ENCODE data around the gene NCAM2. TPM values are rescaled to one million over a fixed set of nuclear protein-coding genes. Genes with fewer than 3 reads are reported as not detected.

Gene NCAM2
- total RNA-seq, 1 donor from 2014 or later, result 4.3 TPM

- H3K27me3 Mint-ChIP-seq (ENCODE audit: unreplicated experiment), result no peaks in the 10 kb centered on the region
- no peak for DNase-seq
- no peak overlapping the region for H3K27ac Mint-ChIP-seq (ENCODE audit: unreplicated experiment)
- H3K4me3 Mint-ChIP-seq (ENCODE audit: unreplicated experiment), result no peak overlapping the region
- H3K9me3 Mint-ChIP-seq (ENCODE audit: unreplicated experiment), result no peaks in the 10 kb centered on the region
- H3K4me1 Mint-ChIP-seq (ENCODE audit: low read depth, unreplicated experiment), result no peaks in the 10 kb centered on the region
- no peak for TF ChIP-seq CTCF (IDR thresholded peaks at IDR 0.05; ENCODE audit: partially characterized antibody, unreplicated experiment)
- no peaks in the 10 kb centered on the region for H3K36me3 Mint-ChIP-seq (ENCODE audit: unreplicated experiment)
Observed at GRCh38 chr21:21466752-21467151, 468.5 kb downstream of the NCAM2 start.

- Mint-ChIP-seq H3K27ac (ENCODE audit: unreplicated experiment) (no peak overlapping the region), H3K27me3 (ENCODE audit: unreplicated experiment) (no peaks in the 10 kb centered on the region), H3K9me3 (ENCODE audit: unreplicated experiment) (no peaks in the 10 kb centered on the region), H3K4me1 (ENCODE audit: low read depth, unreplicated experiment) (no peaks in the 10 kb centered on the region), H3K36me3 (ENCODE audit: unreplicated experiment) (no peaks in the 10 kb centered on the region), H3K4me3 (ENCODE audit: unreplicated experiment) (no peak overlapping the region)
- no peak for DNase-seq
- no peak for TF ChIP-seq CTCF (IDR thresholded peaks at IDR 0.05; ENCODE audit: partially characterized antibody, unreplicated experiment)
Observed at GRCh38 chr21:21468003-21468402, 469.8 kb downstream of the NCAM2 start.

GRCh38 chr21:21481239-21481638 is 483.0 kb downstream of the NCAM2 start:
- H3K4me3 Mint-ChIP-seq (ENCODE audit: unreplicated experiment), result no peak overlapping the region
- no peaks in the 10 kb centered on the region for H3K36me3 Mint-ChIP-seq (ENCODE audit: unreplicated experiment)
- no peaks in the 10 kb centered on the region for H3K4me1 Mint-ChIP-seq (ENCODE audit: low read depth, unreplicated experiment)
- no peak for DNase-seq
- no peaks in the 10 kb centered on the region for H3K9me3 Mint-ChIP-seq (ENCODE audit: unreplicated experiment)
- H3K27me3 Mint-ChIP-seq (ENCODE audit: unreplicated experiment), result no peaks in the 10 kb centered on the region
- no peak overlapping the region for H3K27ac Mint-ChIP-seq (ENCODE audit: unreplicated experiment)
- no peak for TF ChIP-seq CTCF (IDR thresholded peaks at IDR 0.05; ENCODE audit: partially characterized antibody, unreplicated experiment)

- peak overlapping the region; percentile 8 for H3K27ac Mint-ChIP-seq (ENCODE audit: unreplicated experiment)
- H3K36me3 Mint-ChIP-seq (ENCODE audit: unreplicated experiment), result no peaks in the 10 kb centered on the region
- TF ChIP-seq CTCF (IDR thresholded peaks at IDR 0.05; ENCODE audit: partially characterized antibody, unreplicated experiment), result no peak
- no peaks in the 10 kb centered on the region for H3K9me3 Mint-ChIP-seq (ENCODE audit: unreplicated experiment)
- H3K4me1 Mint-ChIP-seq (ENCODE audit: low read depth, unreplicated experiment), result no peaks in the 10 kb centered on the region
- no peak for DNase-seq
- H3K4me3 Mint-ChIP-seq (ENCODE audit: unreplicated experiment), result no peak overlapping the region
- no peaks in the 10 kb centered on the region for H3K27me3 Mint-ChIP-seq (ENCODE audit: unreplicated experiment)
Observed at GRCh38 chr21:21508859-21509258, 510.6 kb downstream of the NCAM2 start.

- H3K27me3 Mint-ChIP-seq (ENCODE audit: unreplicated experiment), result no peaks in the 10 kb centered on the region
- H3K36me3 Mint-ChIP-seq (ENCODE audit: unreplicated experiment), result no peaks in the 10 kb centered on the region
- no peak for DNase-seq
- H3K27ac Mint-ChIP-seq (ENCODE audit: unreplicated experiment), result no peak overlapping the region
- no peak overlapping the region for H3K4me3 Mint-ChIP-seq (ENCODE audit: unreplicated experiment)
- no peaks in the 10 kb centered on the region for H3K9me3 Mint-ChIP-seq (ENCODE audit: unreplicated experiment)
- H3K4me1 Mint-ChIP-seq (ENCODE audit: low read depth, unreplicated experiment), result no peaks in the 10 kb centered on the region
- no peak for TF ChIP-seq CTCF (IDR thresholded peaks at IDR 0.05; ENCODE audit: partially characterized antibody, unreplicated experiment)
Observed at GRCh38 chr21:21530680-21531079, 532.5 kb downstream of the NCAM2 start.

All from glutamatergic neuron (in vitro differentiated cells).